Activated gamma-delta T cell treated with Interleukin-2 at 50 U/mL for 16 hours (primary cell): ENCODE data around the gene CEP70.
"Not testable (repeated sequence)": the region's sequence is repeated elsewhere in the genome, so short reads cannot be mapped to it uniquely, and the experiment has no call there.

Experiments
- DNase-seq: peaks from one replicate; pipeline ENCODE4 v3.0.0-alpha.2; 2020

Gene CEP70

GRCh38 chr3:138507524-138507923 lies 86.5 kb downstream of the CEP70 start:
- DNase-seq: no peak

DNA sequence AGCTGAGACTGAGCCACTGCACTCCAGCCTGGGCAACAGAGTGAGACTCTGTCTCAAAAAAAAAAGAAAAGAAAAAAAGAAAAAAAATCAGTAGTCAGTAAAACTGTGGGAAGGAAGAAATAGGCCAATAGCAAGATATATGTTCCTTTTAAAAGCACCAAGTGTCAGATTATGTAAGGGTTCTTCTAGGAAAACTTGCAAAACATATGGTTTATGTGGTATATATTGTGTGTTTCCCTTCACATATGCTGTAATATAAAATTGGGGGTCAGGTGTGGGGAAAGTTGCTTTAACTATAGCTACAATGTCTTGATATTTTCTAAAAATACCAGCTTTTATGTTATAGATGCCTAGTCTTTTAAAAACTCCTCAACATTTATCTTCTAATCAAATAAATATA lies 95.1 kb downstream of the CEP70 start:
- DNase-seq: no peak

GRCh38 chr3:138497851-138498250 lies 96.2 kb downstream of the CEP70 start:
- no peak for DNase-seq

DNA sequence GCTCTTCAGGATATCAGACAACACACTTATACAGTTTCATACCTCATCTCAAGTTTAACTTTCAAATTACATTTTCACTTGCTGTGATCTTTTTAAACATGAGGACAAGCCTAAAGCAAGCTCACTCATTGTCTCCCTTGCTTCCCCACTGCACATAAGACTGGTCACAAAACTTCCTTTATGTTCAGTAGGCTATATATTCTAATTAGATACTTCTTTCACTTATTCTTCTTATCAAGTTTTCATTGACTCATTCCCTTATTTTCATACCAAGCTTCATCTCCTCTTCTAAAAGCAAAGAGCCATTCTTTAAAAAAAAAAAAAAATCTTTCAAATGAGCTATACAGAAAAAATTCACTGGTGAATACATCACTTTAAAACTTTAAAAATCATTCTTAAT lies 97.0 kb downstream of the CEP70 start:
- DNase-seq: no peak

DNA sequence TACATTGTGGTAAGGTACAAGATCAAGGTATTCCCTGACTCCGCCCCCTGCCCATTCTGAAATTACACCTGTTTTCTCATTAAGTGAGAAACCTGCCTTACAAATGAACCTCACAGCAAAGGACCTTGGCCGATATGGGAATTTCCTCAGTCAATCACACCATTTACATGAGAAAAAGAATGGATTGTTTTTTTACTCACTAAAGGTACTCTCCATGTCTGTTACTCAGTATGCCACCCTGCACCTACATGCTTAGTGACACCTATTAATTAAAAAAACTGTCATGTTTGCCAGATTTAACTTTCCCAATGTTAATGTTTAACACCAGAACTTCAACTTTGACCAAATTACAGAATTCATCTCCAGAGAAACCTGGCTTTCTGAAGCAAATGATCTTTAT lies 97.6 kb downstream of the CEP70 start:
- no peak for DNase-seq

GRCh38 chr3:138495638-138496037 lies 98.4 kb downstream of the CEP70 start:
- DNase-seq: not testable (repeated sequence)

DNA sequence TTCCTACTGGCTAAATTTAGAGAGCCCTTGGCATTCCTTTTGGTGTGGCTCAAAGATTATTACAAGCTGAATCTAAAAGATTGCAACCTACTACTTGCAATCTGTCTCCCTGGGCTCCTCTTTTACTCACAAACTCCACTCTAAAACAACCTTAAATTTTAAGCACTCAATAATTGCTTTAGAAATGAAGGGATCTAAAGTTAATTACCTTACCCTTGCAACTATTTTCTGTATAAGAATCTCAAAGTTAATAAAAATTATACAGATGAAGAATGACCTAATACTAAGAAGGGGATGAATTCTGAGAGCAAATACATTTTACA lies 99.5 kb downstream of the CEP70 start:
- DNase-seq: no peak

GRCh38 chr3:138493804-138494606 lies 100.1 kb downstream of the CEP70 start:
- no peak for DNase-seq

- DNase-seq: no peak
Observed at GRCh38 chr3:138492980-138493675, 100.9 kb downstream of the CEP70 start.

DNA sequence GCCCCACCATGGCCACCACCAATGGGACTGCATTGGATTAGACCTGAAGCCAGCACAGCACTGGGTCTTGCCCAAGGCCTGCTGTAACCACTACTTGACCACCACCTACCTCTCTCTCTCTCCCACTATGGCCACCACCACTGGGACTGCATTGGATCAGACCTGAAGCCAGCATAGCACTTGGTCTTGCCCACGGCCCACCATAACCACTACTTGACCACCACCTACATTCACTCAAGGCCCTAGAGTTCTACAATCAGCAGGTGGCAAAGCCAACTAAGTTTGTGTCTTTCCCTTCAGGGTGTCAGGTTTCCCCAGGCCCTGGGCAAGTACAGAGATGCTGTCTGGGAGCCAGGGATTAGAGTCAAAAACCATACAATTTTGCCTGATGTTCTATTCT lies 102.1 kb downstream of the CEP70 start:
- DNase-seq: no peak

- not testable (repeated sequence) for DNase-seq
Observed at GRCh38 chr3:138486580-138486979, 107.5 kb downstream of the CEP70 start.

DNA sequence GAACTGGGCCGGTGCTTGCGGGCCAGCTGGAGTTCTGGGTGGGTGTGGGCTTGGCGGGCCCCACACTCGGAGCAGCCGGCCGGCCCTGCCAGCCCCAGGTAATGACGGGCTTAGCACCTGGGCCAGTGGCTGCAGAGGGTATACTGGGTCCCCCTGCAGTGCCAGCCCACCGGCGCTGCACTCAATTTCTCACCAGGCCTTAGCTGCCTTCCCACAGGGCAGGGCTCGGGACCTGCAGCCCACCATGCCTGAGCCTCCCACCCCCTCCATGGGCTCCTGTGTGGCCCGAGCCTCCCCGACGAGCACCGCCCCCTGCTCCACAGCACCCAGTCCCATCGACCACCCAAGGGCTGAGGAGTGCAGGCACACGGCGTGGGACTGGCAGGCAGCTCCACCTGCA lies 109.4 kb downstream of the CEP70 start:
- not testable (repeated sequence) for DNase-seq

DNA sequence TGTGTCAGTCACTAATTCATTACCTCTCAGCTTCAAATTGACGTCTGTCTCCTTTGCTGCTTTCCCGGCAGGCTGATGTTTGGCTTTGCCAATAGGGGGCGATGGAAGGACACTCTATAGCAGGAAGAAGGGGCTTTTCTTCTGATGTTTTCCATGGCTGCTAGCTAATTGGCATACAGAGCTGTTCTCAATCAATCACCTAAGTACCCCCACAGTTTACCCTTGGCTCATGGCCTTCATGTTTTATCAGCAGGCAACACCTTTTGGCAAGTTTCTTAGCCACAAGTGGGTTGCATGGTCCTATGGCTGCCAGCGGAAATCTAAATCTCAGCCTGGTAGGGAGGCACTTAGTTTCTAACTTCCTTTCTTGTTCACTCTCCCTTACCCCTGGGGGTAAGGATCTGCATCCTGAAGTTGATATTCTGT lies 114.6 kb downstream of the CEP70 start:
- no peak for DNase-seq

- no peak for DNase-seq
Observed at GRCh38 chr3:138477801-138478200, 116.3 kb downstream of the CEP70 start.

- no peak for DNase-seq
Observed at GRCh38 chr3:138477120-138477519, 116.9 kb downstream of the CEP70 start.

DNA sequence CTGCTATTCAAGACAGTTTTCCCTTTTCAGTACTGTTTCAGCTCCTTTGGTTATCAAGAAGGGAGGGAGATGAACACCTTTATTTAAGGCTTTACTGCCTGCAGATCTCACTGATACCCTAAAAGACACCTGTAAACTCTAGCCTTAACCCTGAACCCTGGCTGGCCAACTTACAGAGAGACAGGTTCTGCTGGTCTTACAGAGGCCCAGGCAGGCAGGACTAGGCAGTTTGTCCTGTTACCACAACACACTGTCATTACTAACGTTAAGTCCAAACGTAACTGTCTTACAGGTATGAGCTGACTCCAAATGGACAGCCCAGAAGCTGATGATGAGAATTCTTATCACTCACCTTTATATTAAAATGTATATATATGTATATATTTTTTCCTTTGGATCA lies 117.5 kb downstream of the CEP70 start:
- no peak for DNase-seq

DNA sequence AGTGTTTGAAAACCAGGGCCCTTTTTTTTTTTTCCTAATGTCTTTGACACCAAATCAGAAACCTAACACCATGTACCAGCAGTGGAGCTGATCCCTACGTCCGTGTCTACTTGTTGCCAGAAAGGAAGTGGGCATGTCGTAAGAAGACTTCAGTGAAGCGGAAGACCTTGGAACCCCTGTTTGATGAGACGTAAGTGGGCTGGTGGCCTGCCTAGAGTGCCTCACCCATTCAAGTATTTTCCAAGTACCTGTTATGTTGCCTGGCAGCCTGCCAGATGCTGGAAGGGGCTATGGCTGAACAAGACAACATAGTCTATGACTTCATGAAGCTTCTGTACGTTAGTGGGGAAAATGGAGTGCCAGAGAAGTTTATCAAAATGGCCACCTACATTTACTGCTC lies 119.9 kb downstream of the CEP70 start:
- DNase-seq: no peak

DNA sequence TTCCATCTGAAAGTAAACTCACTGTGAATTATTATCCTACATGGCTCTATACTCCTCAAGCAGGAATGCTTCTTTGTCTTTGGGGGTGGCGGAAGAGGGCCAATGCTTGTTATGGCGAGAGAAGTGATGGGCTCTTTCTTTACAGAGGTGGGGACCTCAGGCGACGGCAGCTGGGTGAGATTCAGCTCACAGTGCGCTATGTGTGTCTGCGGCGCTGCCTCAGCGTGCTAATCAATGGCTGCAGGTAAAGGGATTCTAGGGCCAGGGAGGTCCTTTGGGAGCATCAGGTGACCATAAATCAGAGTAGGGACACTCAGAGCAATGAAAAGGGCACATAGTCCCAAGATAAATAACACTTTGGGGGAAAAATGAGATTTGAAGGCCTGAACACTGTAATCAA lies 120.7 kb downstream of the CEP70 start:
- DNase-seq: no peak

- no peak for DNase-seq
Observed at GRCh38 chr3:138472141-138472825, 121.8 kb downstream of the CEP70 start.

GRCh38 chr3:138471481-138471880 lies 122.6 kb downstream of the CEP70 start:
- DNase-seq: no peak

DNA sequence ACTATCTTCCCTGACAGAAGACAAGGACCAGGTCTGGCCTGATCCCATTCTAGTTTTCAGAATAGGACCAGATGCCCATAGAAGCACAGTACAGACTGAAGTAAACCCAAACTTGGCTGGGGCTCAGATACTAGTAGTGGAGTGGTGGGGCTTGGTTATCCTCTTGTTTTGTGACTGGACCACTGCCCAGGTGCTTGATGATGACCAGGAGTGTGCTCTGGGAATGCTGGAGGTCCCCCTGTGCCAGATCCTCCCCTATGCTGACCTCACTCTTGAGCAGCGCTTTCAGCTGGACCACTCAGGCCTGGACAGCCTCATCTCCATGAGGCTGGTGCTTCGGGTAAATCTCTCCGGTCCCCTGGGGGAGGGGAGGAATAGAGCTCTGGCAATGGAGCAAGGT lies 123.4 kb downstream of the CEP70 start:
- DNase-seq: no peak

- DNase-seq: no peak
Observed at GRCh38 chr3:138469874-138470273, 124.2 kb downstream of the CEP70 start.

DNA sequence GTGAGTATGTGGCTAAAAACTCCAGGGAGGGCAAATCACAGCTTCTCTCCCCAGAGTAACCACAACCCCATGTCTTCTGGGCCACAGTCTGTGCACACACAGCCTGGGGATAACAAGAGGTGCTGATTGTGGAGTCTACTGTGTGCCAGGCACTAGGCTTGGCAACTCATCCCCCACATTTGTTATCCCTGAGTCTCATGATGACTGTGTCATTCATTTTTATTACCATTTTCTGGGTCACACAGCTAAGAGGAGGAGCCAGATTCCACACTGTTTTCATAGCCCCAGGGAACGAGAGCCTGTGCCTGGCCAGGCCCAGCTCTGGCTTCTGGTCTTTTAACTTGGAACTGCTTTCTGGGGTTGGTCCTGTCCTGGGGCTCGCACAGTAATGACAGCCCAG lies 125.2 kb downstream of the CEP70 start:
- DNase-seq: no peak

DNA sequence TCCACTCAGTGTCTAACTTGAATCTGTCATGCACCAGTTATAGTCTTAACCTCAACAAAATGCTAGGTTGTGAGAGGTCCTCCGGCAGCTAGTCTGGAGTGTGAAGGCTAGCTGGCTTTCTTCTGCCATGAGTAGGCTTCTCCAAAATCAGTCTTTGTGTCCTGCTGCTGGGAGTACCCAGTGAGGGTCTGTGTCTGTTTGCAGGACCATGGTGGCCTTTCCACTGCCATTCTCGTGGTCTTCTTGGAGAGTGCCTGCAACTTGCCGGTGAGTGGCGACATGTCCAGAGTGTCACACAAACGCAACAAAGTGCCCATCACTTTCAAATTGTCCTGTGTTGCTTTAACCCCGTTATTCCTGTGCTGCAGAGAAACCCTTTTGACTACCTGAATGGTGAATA lies 125.6 kb downstream of the CEP70 start:
- DNase-seq: no peak
